Heart right ventricle (tissue), 16 donors: ENCODE results near the gene UBE2L3. TPM values are rescaled to one million over a fixed set of nuclear protein-coding genes. Genes with fewer than 3 reads are reported as not detected.
"Not testable (repeated sequence)": the region's sequence is repeated elsewhere in the genome, so short reads cannot be mapped to it uniquely, and the experiment has no call there.

Experiments
- ATAC-seq, 8 donors: fragments of 200-7000 bp; cut with Tn5 transposase; one replicate each; pipeline ENCODE4 v1.9.1; 2020; ENCODE audit warnings: mild to moderate bottlenecking in 8 of 8, moderate library complexity in 8 of 8, moderate number of reproducible peaks in 1 of 8
- DNase-seq, 2 donors: peaks; one replicate each; pipeline ENCODE4 v3.0.0-alpha.2; 2020
- H3K27ac ChIP-seq, 10 donors: fragments of 200-600 bp; sonication (generic) in 2 of 10; one replicate each; pipeline versions ENCODE4 v1.5.0 to v1.8.0; 2020 to 2022; ENCODE audit warnings: mild to moderate bottlenecking in 3 of 10
- H3K27me3 ChIP-seq, 7 donors: fragments of 200-600 bp; one replicate each; pipeline ENCODE4 v1.8.0; 2021 to 2022; ENCODE audit warnings: mild to moderate bottlenecking in 2 of 7
- H3K36me3 ChIP-seq, 9 donors: fragments of 200-600 bp; sonication (generic) in 1 of 9; one replicate each; pipeline versions ENCODE4 v1.5.0 to v1.8.0; 2020 to 2022; ENCODE audit warnings: mild to moderate bottlenecking in 2 of 9
- H3K4me1 ChIP-seq, 9 donors: fragments of 200-600 bp; sonication (generic) in 1 of 9; one replicate each; pipeline versions ENCODE4 v1.5.0 to v1.8.0; 2020 to 2022; ENCODE audit warnings: mild to moderate bottlenecking in 4 of 9
- H3K4me3 ChIP-seq, 10 donors: fragments of 200-600 bp; sonication (generic) in 2 of 10; one replicate each; pipeline versions ENCODE4 v1.5.0 to v1.8.0; 2020 to 2022; ENCODE audit warnings: mild to moderate bottlenecking in 7 of 10, moderate library complexity in 2 of 10
- H3K9me3 ChIP-seq, 11 donors: fragments of 200-600 bp in 10 of 11; sonication (generic) in 2 of 11; one replicate each; pipeline versions ENCODE4 v1.5.0 to v1.8.0; 2013 to 2022; ENCODE audit warnings: mild to moderate bottlenecking in 2 of 11, control low read depth in 1 of 11, moderate library complexity in 1 of 11
- CTCF ChIP-seq, 9 donors: fragments of 200-600 bp; sonication (generic) in 2 of 9; IDR thresholded peaks; one replicate each; pipeline versions ENCODE4 v1.5.0 to v1.8.0; 2021 to 2022; ENCODE audit warnings: antibody characterized with exemption in 9 of 9, mild to moderate bottlenecking in 5 of 9, moderate library complexity in 1 of 9
- WGBS, 2 donors: extraction: QIAGEN DNeasy Blood & Tissue Kit; methylation state at CpG; one replicate each; pipeline ENCODE4 v1.1.7; 2013; ENCODE audit warnings: inconsistent platforms in 1 of 2; 5-methylcytosine and 5-hydroxymethylcytosine counted together
- intact Hi-C, 10 donors: fragments of 100-400 bp; cut with DNase I; formaldehyde crosslinking; loops; one replicate each; pipeline versions ENCODE4 v1.11.1 to v1.14.2; 2022
- polyA plus RNA-seq, 2 donors: library from polyadenylated mRNA; stranded (reverse); fragments of 200-250 nt; gene quantifications; one replicate each; pipeline ENCODE4 v1.2.3, GENCODE V29; 2013
- total RNA-seq, 10 donors: library from RNA; stranded (reverse); fragmentation: NEBNext Ultra II Directional in 3 of 10; extraction: Animal tissue kit (Norgen Biotek cat#: 25700) in 3 of 10; gene quantifications; one replicate each; pipeline versions ENCODE4 v1.2.1 to v1.2.4, GENCODE V29; 2021 to 2023
- donor health status: Arrhythmogenic right ventricular cardiomyopathy.
- donor health status: ischemic (EF 13 %, LVEDD 7.1; RV severe dilation, severe dysfunction).
- donor health status: healthy with polysubstance abuse.
- donor health status: DM: no; HTN: yes; CAD: no.
- donor health status: DM: no; HTN: no; CAD: no.
- donor health status: ischemic (EF 25% LVEDD 6.9; RV normal size, moderate dysfunction).
- donor health status: ischemic (EF 25% LVEDD 5.7; RV mildly dilated, moderate dysfunction).
- donor health status: healthy.
- donor health status: DM: yes; HTN: yes; CAD: no.
- donor health status: Ischemic cardiomyopathy.
- donor health status: ischemic (EF 35%, LVEDD 5.7; RV mildly dilated, moderate dysfunction).
- donor health status: nonischemic (EF 11% LVEDD 7.7; RV severe dilation, severe dysfunction).
- donor health status: DM: yes; HTN: yes; CAD: no.
- donor health status: PGD.
- donor health status: ischemic (EF 29% LVEDD 5.4; RV normal size, mild dysfunction).
- donor health status: nonischemic (EF 23%, LVEDD 6.1; RV moderate dilation, normal function).

The UBE2L3 gene
- total and polyA plus RNA-seq, 12 donors: 43.1 to 63.6 (median 50.1) TPM

- H3K4me1 ChIP-seq, DNase-seq, intact Hi-C loops, H3K4me3 ChIP-seq, H3K9me3 ChIP-seq, H3K36me3 ChIP-seq, H3K27me3 ChIP-seq, H3K27ac ChIP-seq: not testable (repeated sequence)
- no CpG with 5 or more reads among the region's 44 CpGs for WGBS, 2 donors
- peak; percentile 45 to 78 (median 69) for ATAC-seq
Measured at GRCh38 chr22:21550678-21551047, 16.9 kb upstream of the UBE2L3 start.

- intact Hi-C loops, H3K9me3 ChIP-seq, H3K4me1 ChIP-seq, ATAC-seq, H3K4me3 ChIP-seq, H3K36me3 ChIP-seq, DNase-seq, H3K27ac ChIP-seq, H3K27me3 ChIP-seq: not testable (repeated sequence)
- no CpG with 5 or more reads among the region's 4 CpGs for WGBS, 2 donors
Measured at GRCh38 chr22:21551361-21551760, 16.2 kb upstream of the UBE2L3 start, which contains the start of gene RIMBP3C. Gene RIMBP3C, minus strand, starts transcription at chr22:21551461. Its CDS starts 485 bp downstream, at chr22:21550976.

GRCh38 chr22:21559345-21560125 lies 8.0 kb upstream of the UBE2L3 start:
- H3K27me3 ChIP-seq, H3K27ac ChIP-seq, H3K36me3 ChIP-seq, H3K4me1 ChIP-seq, H3K4me3 ChIP-seq, intact Hi-C loops, H3K9me3 ChIP-seq, DNase-seq: not testable (repeated sequence)
- ATAC-seq: peak in 3 of 8 donors; percentile 14 to 24 (median 18)
- WGBS, 2 donors: 62 to 75% methylated on average over 5 of the region's 10 CpGs

GRCh38 chr22:21560657-21561056 lies 6.9 kb upstream of the UBE2L3 start:
- H3K27ac ChIP-seq, intact Hi-C loops, H3K4me3 ChIP-seq, H3K9me3 ChIP-seq, H3K27me3 ChIP-seq, H3K36me3 ChIP-seq, ATAC-seq, H3K4me1 ChIP-seq, DNase-seq: not testable (repeated sequence)
- 0% methylated on average over 1 of the region's 3 CpGs; no CpG with 5 or more reads in 1 of the 2 donors for WGBS, 2 donors

- Histone ChIP-seq H3K9me3 (no peaks in the 10 kb centered on the region), H3K27ac (no peak overlapping the region), H3K27me3 (no peaks in the 10 kb centered on the region), H3K36me3 (no peaks in the 10 kb centered on the region), H3K4me3 (no peak overlapping the region), H3K4me1 (peaks cover 2 to 7% (median 6%) of the 10 kb centered on the region in 9 donors)
- DNase-seq (no peak), ATAC-seq (no peak)
- 93 to 97% methylated on average over 8 of the region's 8 CpGs for WGBS, 2 donors
- intact Hi-C loops: no loop called here
- no peak for TF ChIP-seq CTCF (IDR thresholded peaks at IDR 0.05)
Measured at GRCh38 chr22:21563912-21564311, 3.6 kb upstream of the UBE2L3 start.

- no peak for ATAC-seq
- H3K27me3 ChIP-seq: no peaks in the 10 kb centered on the region
- peaks cover 0 to 2% (median 0%) of the 10 kb centered on the region in 9 donors for H3K36me3 ChIP-seq
- no peak overlapping the region for H3K27ac ChIP-seq
- intact Hi-C loops: no loop called here
- DNase-seq: no peak
- TF ChIP-seq CTCF (IDR thresholded peaks at IDR 0.05): no peak
- H3K4me3 ChIP-seq: no peak overlapping the region
- H3K4me1 ChIP-seq: peaks cover 7 to 12% (median 11%) of the 10 kb centered on the region in 9 donors
- WGBS, 2 donors: 82 to 84% methylated on average over 6 of the region's 6 CpGs
- H3K9me3 ChIP-seq: no peaks in the 10 kb centered on the region
Measured at GRCh38 chr22:21564411-21564810, 3.1 kb upstream of the UBE2L3 start.
